ENCODE measurements around the gene ACOT8.
"Not testable (repeated sequence)": the region's sequence is repeated elsewhere in the genome, so short reads cannot be mapped to it uniquely, and the experiment has no call there.

Gene ACOT8

GRCh38 chr20:45878076-45878761 lies 21.0 kb upstream of the ACOT8 start:
- DNase-seq (ENCODE audit: low spot score), result no peak
- ChIA-PET POLR2A (ENCODE audit: low non-redundant PET) (no interaction called here), CTCF (interaction anchor here (0.5 to 0.8 kb wide), 5 partner anchors 13 to 428 kb away, joined by 3 to 4 read pairs (median 3); partner anchors contain the start of genes CTSA and NEURL2)
- TF ChIP-seq CTCF (conservative IDR thresholded peaks at IDR 0.05; ENCODE audit: low read depth), result no peak
- no peak overlapping the region for H3K27ac ChIP-seq

DNA sequence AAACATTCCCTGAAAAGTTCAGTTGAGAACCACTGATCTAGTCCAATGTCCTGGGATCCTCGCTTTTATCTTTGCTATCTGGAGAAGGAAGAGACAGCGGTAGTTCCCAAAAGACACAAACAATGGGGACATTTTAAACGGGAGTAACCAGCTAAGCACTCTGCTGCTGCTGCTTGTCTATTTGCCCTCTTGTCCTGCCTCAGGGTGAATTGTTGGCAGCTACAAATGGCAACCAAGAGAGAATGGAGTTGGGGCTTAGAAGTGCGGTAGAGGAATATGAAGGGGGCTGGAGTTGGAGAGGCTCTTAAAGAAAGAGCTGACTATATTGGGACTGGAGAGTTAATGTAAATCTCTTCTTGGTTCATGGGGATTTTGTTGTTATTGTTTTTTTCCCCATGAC lies 17.4 kb upstream of the ACOT8 start:
- no peak for TF ChIP-seq CTCF (conservative IDR thresholded peaks at IDR 0.05; ENCODE audit: low read depth)
- ChIA-PET CTCF (interaction anchor here (0.6 to 1.0 kb wide), 2 partner anchors 63 to 1142 kb away, joined by 3 read pairs; no protein-coding TSS in a partner anchor), POLR2A (ENCODE audit: low non-redundant PET) (interaction anchor here (0.6 kb wide), 1 partner anchor 60 kb away, joined by 4 read pairs; no protein-coding TSS in a partner anchor)
- no peak for DNase-seq (ENCODE audit: low spot score)
- no peak overlapping the region for H3K27ac ChIP-seq

DNA sequence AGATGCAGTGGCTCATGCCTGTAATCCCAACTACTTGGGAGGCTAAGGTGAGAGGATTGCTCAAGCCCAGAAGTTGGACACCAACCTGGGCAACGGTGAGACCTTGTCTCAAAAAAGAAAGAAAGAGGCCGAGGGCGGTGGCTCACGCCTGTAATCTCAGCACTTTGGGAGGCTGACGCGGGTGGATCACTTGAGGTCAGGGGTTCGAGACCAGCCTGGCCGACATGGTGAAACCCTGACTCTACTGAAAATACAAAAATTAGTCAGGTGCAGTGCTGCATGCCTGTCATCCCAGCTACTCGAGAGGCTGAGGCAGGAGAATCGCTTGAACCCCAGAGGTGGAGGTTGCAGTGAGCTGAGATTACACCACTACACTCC lies 16.9 kb upstream of the ACOT8 start:
- POLR2A ChIA-PET (ENCODE audit: low non-redundant PET), result interaction anchor here (0.6 kb wide), 1 partner anchor 61 kb away, joined by 4 read pairs; no protein-coding TSS in a partner anchor
- CTCF ChIA-PET, result interaction anchor here (1.0 kb wide), 1 partner anchor 64 kb away, joined by 3 read pairs; no protein-coding TSS in a partner anchor
- H3K27ac ChIP-seq; DNase-seq (ENCODE audit: low spot score): not testable (repeated sequence)

- no peak for TF ChIP-seq CTCF (conservative IDR thresholded peaks at IDR 0.05; ENCODE audit: low read depth)
- ChIA-PET CTCF (interaction anchor here (0.6 to 1.0 kb wide), 2 partner anchors 21 to 830 kb away, joined by 3 read pairs; no protein-coding TSS in a partner anchor), POLR2A (ENCODE audit: low non-redundant PET) (interaction anchor here (0.8 kb wide), 1 partner anchor 491 kb away, joined by 3 read pairs; no protein-coding TSS in a partner anchor)
- DNase-seq (ENCODE audit: low spot score), result no peak
- no peak overlapping the region for H3K27ac ChIP-seq
These were observed 16.4 kb upstream of the ACOT8 start for GRCh38 chr20:45873409-45874103.

DNA sequence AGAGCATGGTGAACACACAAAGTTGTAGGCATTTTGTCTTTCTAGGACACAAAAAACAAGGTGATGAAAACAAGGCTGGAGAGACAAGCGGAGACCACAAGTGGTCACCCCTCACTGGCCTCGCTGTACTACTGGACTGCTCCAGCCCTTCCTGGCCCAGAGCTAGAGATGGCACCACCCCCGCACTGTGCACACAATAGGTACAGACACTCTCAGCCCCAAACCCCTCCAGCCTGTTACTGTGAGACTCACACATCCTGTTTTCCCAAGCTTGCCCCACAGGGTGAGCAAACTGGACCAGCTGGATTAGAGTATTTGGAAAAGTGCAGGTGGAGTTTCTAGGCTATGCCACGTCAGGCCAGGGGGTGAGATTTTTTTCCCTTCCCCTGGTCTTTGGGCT lies 15.4 kb upstream of the ACOT8 start:
- ChIA-PET CTCF (interaction anchor here (0.6 to 1.2 kb wide), 4 partner anchors 15 to 829 kb away, joined by 3 to 7 read pairs (median 3); no protein-coding TSS in a partner anchor), POLR2A (ENCODE audit: low non-redundant PET) (interaction anchor here (1.0 kb wide), 1 partner anchor 8 kb away, joined by 3 read pairs; the partner anchor contains the start of gene ZSWIM1)
- TF ChIP-seq CTCF (conservative IDR thresholded peaks at IDR 0.05; ENCODE audit: low read depth), result no peak
- no peak for DNase-seq (ENCODE audit: low spot score)
- H3K27ac ChIP-seq, result no peak overlapping the region

GRCh38 chr20:45867819-45868176 lies 10.6 kb upstream of the ACOT8 start:
- peak; percentile 89 for DNase-seq (ENCODE audit: low spot score)
- no peak overlapping the region for H3K27ac ChIP-seq
- ChIA-PET POLR2A (ENCODE audit: low non-redundant PET) (interaction anchor here (0.6 kb wide), 1 partner anchor 11 kb away, joined by 3 read pairs; no protein-coding TSS in a partner anchor), CTCF (interaction anchor here (0.6 to 0.7 kb wide), 2 partner anchors 53 to 498 kb away, joined by 3 to 7 read pairs; no protein-coding TSS in a partner anchor)
- TF ChIP-seq CTCF (conservative IDR thresholded peaks at IDR 0.05; ENCODE audit: low read depth), result no peak
